Liver (tissue), 9 donors: ENCODE data around the gene TSPEAR. TPM values are rescaled to one million over a fixed set of nuclear protein-coding genes. Genes with fewer than 3 reads are reported as not detected.

Source experiments
- DNase-seq: peaks from one replicate; pipeline ENCODE4 v3.0.0-alpha.2; 2017; ENCODE audit warnings: low spot score
- H3K27ac ChIP-seq, 2 donors: one replicate each; pipeline ENCODE4 v1.7.0; 2013; ENCODE audit warnings: inconsistent platforms in 2 of 2, low read length in 2 of 2, control low read depth in 1 of 2, low read depth in 1 of 2, mild to moderate bottlenecking in 1 of 2
- H3K27me3 ChIP-seq, 4 donors: one replicate each; pipeline versions ENCODE4 v1.6.1 to v1.7.0; 2013; ENCODE audit warnings: low read length in 3 of 4, inconsistent platforms in 1 of 4, mild to moderate bottlenecking in 1 of 4, moderate library complexity in 1 of 4; ENCODE audit not compliant: control insufficient read depth in 4 of 4, insufficient read depth in 4 of 4
- H3K36me3 ChIP-seq, 4 donors: one replicate each; pipeline versions ENCODE4 v1.6.1 to v1.7.0; 2013; ENCODE audit warnings: low read length in 3 of 4, mild to moderate bottlenecking in 3 of 4, low read depth in 1 of 4, moderate library complexity in 1 of 4; ENCODE audit not compliant: control insufficient read depth in 4 of 4, insufficient read depth in 3 of 4
- H3K4me1 ChIP-seq, 4 donors: one replicate each; pipeline versions ENCODE4 v1.6.1 to v1.7.0; 2013; ENCODE audit warnings: low read length in 3 of 4, mild to moderate bottlenecking in 3 of 4, moderate library complexity in 1 of 4; ENCODE audit not compliant: control insufficient read depth in 4 of 4, insufficient read depth in 4 of 4
- H3K4me3 ChIP-seq, 3 donors: one replicate each; pipeline versions ENCODE4 v1.6.1 to v1.7.0; 2013; ENCODE audit warnings: low read length in 3 of 3, control low read depth in 1 of 3, low read depth in 1 of 3, mild to moderate bottlenecking in 1 of 3
- H3K9ac ChIP-seq, 2 donors: one replicate each; pipeline ENCODE4 v1.7.0; 2013; ENCODE audit warnings: low read length in 2 of 2, mild to moderate bottlenecking in 2 of 2, moderate library complexity in 2 of 2, control low read depth in 1 of 2, low read depth in 1 of 2
- H3K9me3 ChIP-seq, 4 donors: one replicate each; pipeline versions ENCODE4 v1.6.1 to v1.7.0; 2013; ENCODE audit warnings: low read length in 3 of 4; ENCODE audit not compliant: control insufficient read depth in 4 of 4
- EGR1 ChIP-seq, 2 donors: IDR thresholded peaks; 2 replicates each; pipeline ENCODE4 v1.6.1; 2016 to 2018; ENCODE audit warnings: antibody characterized with exemption in 2 of 2, low read depth in 2 of 2
- FOXA1 ChIP-seq: IDR thresholded peaks from 2 replicates; pipeline ENCODE4 v1.6.1; 2016; ENCODE audit warnings: antibody characterized with exemption
- FOXA2 ChIP-seq: IDR thresholded peaks from 2 replicates; pipeline ENCODE4 v1.6.1; 2016; ENCODE audit warnings: antibody characterized with exemption
- GABPA ChIP-seq, 2 donors: IDR thresholded peaks in 1 of 2; conservative IDR thresholded peaks in 1 of 2; 2 replicates each; pipeline ENCODE4 v1.6.1; 2016; ENCODE audit warnings: antibody characterized with exemption in 2 of 2, mild to moderate bottlenecking in 1 of 2, moderate library complexity in 1 of 2
- HNF4G ChIP-seq: IDR thresholded peaks from 2 replicates; pipeline ENCODE4 v1.6.1; 2016; ENCODE audit warnings: antibody characterized with exemption
- JUND ChIP-seq, 2 donors: IDR thresholded peaks; 2 replicates each; pipeline ENCODE4 v1.6.1; 2016; ENCODE audit warnings: antibody characterized with exemption in 2 of 2
- NR2F2 ChIP-seq: IDR thresholded peaks from 2 replicates; pipeline ENCODE4 v1.6.1; 2016; ENCODE audit warnings: antibody characterized with exemption
- RAD21 ChIP-seq, 2 donors: IDR thresholded peaks; 2 replicates each; pipeline ENCODE4 v1.6.1; 2016; ENCODE audit warnings: antibody characterized with exemption in 2 of 2, mild to moderate bottlenecking in 2 of 2
- RXRA ChIP-seq, 2 donors: IDR thresholded peaks; 2 replicates each; pipeline ENCODE4 v1.6.1; 2017 to 2018; ENCODE audit warnings: antibody characterized with exemption in 2 of 2, mild to moderate bottlenecking in 1 of 2
- TAF1 ChIP-seq: conservative IDR thresholded peaks from 2 replicates; pipeline ENCODE4 v1.6.1; 2016; ENCODE audit warnings: antibody characterized with exemption, mild to moderate bottlenecking
- YY1 ChIP-seq: IDR thresholded peaks from 2 replicates; pipeline ENCODE4 v1.6.1; 2016; ENCODE audit warnings: antibody characterized with exemption, mild to moderate bottlenecking
- WGBS: extraction: QIAGEN DNeasy Blood & Tissue Kit; methylation state at CpG from one replicate; pipeline ENCODE4 v1.1.7; 2013; 5-methylcytosine and 5-hydroxymethylcytosine counted together
- polyA plus RNA-seq, 2 donors: library from polyadenylated mRNA; stranded (reverse) in 1 of 2; unstranded in 1 of 2; fragments of 200-250 nt in 1 of 2; fragments of >200 nt in 1 of 2; fragmentation: Nextera tagmentation in 1 of 2; extraction: Ambion mirVana in 1 of 2; gene quantifications; one replicate each; pipeline versions ENCODE4 v1.2.1 to v1.2.3, GENCODE V29; 2013 to 2015
- total RNA-seq, 2 donors: library from RNA; depleted of rRNA; stranded (reverse); fragments of >200 nt; gene quantifications; one replicate each; pipeline ENCODE4 v1.2.3, GENCODE V29; 2014
- TF ChIP-seq, protein P1 (sequence below): IDR thresholded peaks from 2 replicates; pipeline ENCODE4 v1.6.1; 2016; ENCODE audit warnings: antibody characterized with exemption, mild to moderate bottlenecking
- TF ChIP-seq, protein P2 (sequence below): fragments of 150-350 bp; IDR thresholded peaks from 2 replicates; pipeline ENCODE4 v1.5.1; 2017; ENCODE audit warnings: improper control_type of control experiment, low read depth, low read length; ENCODE audit not compliant: missing input control
- TF ChIP-seq, protein P3 (sequence below): IDR thresholded peaks from 2 replicates; pipeline ENCODE4 v1.6.1; 2016; ENCODE audit warnings: antibody characterized with exemption
- TF ChIP-seq, protein P4 (sequence below): IDR thresholded peaks from 2 replicates; pipeline ENCODE4 v1.6.1; 2016; ENCODE audit warnings: antibody characterized with exemption
- TF ChIP-seq, protein P5 (sequence below): IDR thresholded peaks from 2 replicates; pipeline ENCODE4 v1.6.1; 2016; ENCODE audit warnings: antibody characterized with exemption
- donor health status: healthy.
- donor health status: healthy.
- donor health status: healthy.
- donor health status: healthy.
- donor health status: healthy.

Gene TSPEAR
- total and polyA plus RNA-seq, 4 donors, result under 0.01 to 0.14 (median 0.01) TPM; not detected in 1

DNA sequence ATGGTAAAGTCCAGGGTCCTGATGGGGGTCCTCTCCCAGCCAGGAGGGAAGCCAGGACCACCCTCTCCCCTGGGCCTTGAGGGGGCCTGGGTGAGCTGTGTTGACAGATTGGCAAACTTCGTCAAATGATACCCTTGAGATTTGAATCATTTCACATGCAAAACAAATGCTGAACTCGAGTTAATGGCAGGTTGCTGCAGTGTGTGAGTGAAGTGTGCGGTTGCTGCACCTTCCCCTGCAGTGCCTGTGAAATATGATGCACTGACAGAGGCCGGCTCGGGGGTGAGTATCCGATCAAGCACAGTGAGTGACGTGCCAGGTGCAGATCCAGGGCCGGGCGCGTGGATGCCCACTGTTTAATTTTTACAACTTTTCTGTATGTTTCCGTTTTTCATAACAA, 23.7 kb downstream of the TSPEAR start:
- DNase-seq, result peak; percentile 8
- H3K9me3 ChIP-seq, result peaks cover 0 to 7% (median 2%) of the 10 kb centered on the region in 4 donors
- no peak overlapping the region for H3K27ac ChIP-seq
- H3K9ac ChIP-seq, result no peak overlapping the region
- peaks cover 0 to 2% (median under 1%) of the 10 kb centered on the region in 4 donors for H3K27me3 ChIP-seq
- no peaks in the 10 kb centered on the region for H3K36me3 ChIP-seq
- H3K4me3 ChIP-seq, result no peak overlapping the region
- TF ChIP-seq, protein P1, sequence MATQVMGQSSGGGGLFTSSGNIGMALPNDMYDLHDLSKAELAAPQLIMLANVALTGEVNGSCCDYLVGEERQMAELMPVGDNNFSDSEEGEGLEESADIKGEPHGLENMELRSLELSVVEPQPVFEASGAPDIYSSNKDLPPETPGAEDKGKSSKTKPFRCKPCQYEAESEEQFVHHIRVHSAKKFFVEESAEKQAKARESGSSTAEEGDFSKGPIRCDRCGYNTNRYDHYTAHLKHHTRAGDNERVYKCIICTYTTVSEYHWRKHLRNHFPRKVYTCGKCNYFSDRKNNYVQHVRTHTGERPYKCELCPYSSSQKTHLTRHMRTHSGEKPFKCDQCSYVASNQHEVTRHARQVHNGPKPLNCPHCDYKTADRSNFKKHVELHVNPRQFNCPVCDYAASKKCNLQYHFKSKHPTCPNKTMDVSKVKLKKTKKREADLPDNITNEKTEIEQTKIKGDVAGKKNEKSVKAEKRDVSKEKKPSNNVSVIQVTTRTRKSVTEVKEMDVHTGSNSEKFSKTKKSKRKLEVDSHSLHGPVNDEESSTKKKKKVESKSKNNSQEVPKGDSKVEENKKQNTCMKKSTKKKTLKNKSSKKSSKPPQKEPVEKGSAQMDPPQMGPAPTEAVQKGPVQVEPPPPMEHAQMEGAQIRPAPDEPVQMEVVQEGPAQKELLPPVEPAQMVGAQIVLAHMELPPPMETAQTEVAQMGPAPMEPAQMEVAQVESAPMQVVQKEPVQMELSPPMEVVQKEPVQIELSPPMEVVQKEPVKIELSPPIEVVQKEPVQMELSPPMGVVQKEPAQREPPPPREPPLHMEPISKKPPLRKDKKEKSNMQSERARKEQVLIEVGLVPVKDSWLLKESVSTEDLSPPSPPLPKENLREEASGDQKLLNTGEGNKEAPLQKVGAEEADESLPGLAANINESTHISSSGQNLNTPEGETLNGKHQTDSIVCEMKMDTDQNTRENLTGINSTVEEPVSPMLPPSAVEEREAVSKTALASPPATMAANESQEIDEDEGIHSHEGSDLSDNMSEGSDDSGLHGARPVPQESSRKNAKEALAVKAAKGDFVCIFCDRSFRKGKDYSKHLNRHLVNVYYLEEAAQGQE, result no peak
- TF ChIP-seq, protein P2, sequence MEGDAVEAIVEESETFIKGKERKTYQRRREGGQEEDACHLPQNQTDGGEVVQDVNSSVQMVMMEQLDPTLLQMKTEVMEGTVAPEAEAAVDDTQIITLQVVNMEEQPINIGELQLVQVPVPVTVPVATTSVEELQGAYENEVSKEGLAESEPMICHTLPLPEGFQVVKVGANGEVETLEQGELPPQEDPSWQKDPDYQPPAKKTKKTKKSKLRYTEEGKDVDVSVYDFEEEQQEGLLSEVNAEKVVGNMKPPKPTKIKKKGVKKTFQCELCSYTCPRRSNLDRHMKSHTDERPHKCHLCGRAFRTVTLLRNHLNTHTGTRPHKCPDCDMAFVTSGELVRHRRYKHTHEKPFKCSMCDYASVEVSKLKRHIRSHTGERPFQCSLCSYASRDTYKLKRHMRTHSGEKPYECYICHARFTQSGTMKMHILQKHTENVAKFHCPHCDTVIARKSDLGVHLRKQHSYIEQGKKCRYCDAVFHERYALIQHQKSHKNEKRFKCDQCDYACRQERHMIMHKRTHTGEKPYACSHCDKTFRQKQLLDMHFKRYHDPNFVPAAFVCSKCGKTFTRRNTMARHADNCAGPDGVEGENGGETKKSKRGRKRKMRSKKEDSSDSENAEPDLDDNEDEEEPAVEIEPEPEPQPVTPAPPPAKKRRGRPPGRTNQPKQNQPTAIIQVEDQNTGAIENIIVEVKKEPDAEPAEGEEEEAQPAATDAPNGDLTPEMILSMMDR, result no peak
- TF ChIP-seq, protein P3, sequence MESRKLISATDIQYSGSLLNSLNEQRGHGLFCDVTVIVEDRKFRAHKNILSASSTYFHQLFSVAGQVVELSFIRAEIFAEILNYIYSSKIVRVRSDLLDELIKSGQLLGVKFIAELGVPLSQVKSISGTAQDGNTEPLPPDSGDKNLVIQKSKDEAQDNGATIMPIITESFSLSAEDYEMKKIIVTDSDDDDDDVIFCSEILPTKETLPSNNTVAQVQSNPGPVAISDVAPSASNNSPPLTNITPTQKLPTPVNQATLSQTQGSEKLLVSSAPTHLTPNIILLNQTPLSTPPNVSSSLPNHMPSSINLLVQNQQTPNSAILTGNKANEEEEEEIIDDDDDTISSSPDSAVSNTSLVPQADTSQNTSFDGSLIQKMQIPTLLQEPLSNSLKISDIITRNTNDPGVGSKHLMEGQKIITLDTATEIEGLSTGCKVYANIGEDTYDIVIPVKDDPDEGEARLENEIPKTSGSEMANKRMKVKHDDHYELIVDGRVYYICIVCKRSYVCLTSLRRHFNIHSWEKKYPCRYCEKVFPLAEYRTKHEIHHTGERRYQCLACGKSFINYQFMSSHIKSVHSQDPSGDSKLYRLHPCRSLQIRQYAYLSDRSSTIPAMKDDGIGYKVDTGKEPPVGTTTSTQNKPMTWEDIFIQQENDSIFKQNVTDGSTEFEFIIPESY, result no peak
- no peak for TF ChIP-seq GABPA (IDR thresholded peaks at IDR 0.05 in 1 of 2, conservative IDR thresholded peaks at IDR 0.05 in 1 of 2)
- TF ChIP-seq YY1, result no peak
- TF ChIP-seq, protein P4, sequence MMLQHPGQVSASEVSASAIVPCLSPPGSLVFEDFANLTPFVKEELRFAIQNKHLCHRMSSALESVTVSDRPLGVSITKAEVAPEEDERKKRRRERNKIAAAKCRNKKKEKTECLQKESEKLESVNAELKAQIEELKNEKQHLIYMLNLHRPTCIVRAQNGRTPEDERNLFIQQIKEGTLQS, result no peak
- no peak for TF ChIP-seq HNF4G
- TF ChIP-seq JUND (IDR thresholded peaks at IDR 0.05), result no peak
- 63% methylated on average over 11 of the region's 11 CpGs for WGBS
- no peaks in the 10 kb centered on the region for H3K4me1 ChIP-seq

DNA sequence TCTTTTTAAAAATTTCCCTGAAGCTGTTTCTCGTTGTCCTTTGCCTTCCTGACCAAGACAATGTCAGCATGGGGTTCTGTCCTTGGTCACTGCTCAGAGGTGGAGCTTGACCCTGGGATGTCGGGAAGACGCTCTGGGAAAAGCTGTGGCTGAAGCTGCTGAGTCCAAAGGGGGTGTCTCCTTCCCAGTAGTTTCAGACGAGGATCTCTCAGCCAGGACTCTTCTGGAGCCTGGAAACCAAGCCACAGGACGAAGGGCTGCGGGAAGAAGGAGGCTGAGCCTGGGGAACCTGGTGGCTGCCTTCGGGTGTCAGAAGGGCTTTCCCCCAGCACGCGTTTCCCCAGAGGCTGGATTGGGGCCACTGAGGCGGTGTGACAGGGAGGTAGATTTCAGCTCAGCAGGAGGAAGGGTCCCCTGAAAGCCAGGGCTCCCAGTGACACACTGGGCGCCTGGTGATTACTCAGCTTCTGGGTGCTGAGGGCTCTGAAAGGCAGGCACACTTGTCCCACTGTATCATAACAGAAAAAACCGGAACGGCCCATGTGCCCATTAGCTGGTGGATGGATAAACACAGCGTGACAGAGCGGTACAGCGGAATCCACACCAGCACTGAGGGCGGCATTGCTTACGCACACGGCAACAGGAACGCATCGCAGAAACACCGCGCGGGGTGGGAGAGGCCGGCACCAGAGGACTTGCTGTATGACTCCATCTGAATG, 24.4 kb downstream of the TSPEAR start:
- WGBS, result 61% methylated on average over 25 of the region's 25 CpGs
- peaks cover 0 to 2% (median under 1%) of the 10 kb centered on the region in 4 donors for H3K27me3 ChIP-seq
- peak; percentile 28 for DNase-seq
- TF ChIP-seq HNF4G (no peak), TAF1 (no peak), FOXA2 (no peak), JUND (IDR thresholded peaks at IDR 0.05) (no peak), RXRA (IDR thresholded peaks at IDR 0.05) (no peak), RAD21 (IDR thresholded peaks at IDR 0.05) (no peak), FOXA1 (no peak), NR2F2 (no peak), GABPA (IDR thresholded peaks at IDR 0.05 in 1 of 2, conservative IDR thresholded peaks at IDR 0.05 in 1 of 2) (no peak), EGR1 (IDR thresholded peaks at IDR 0.05; ENCODE audit: low read depth in 2 of 2) (no peak)
- TF ChIP-seq, protein P5, sequence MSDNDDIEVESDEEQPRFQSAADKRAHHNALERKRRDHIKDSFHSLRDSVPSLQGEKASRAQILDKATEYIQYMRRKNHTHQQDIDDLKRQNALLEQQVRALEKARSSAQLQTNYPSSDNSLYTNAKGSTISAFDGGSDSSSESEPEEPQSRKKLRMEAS, result no peak
- TF ChIP-seq, protein P2, result no peak
- TF ChIP-seq, protein P1, result no peak
- TF ChIP-seq, protein P4, result no peak

More for the DNA sequence above, 24.4 kb downstream of the TSPEAR start:
- Histone ChIP-seq H3K27ac (no peak overlapping the region), H3K36me3 (no peaks in the 10 kb centered on the region), H3K9ac (no peak overlapping the region), H3K4me1 (no peaks in the 10 kb centered on the region), H3K4me3 (no peak overlapping the region), H3K9me3 (peaks cover 0 to 1% (median 0%) of the 10 kb centered on the region in 4 donors)
